Medulla oblongata (tissue), 1 donor: ENCODE results near the gene CDCA5.
"Not testable (repeated sequence)": the region's sequence is repeated elsewhere in the genome, so short reads cannot be mapped to it uniquely, and the experiment has no call there.

Experiments used
- DNase-seq: peaks from one replicate; pipeline ENCODE4 v3.0.0-alpha.2; 2015; ENCODE audit errors: extremely low spot score

The CDCA5 gene

GRCh38 chr11:65118891-65119669, 35.2 kb upstream of the CDCA5 start:
- not testable (repeated sequence) for DNase-seq

- DNase-seq: no peak
These were observed 34.4 kb upstream of the CDCA5 start for GRCh38 chr11:65118097-65118837.

- DNase-seq: peak; percentile 99
These were observed 33.6 kb upstream of the CDCA5 start, which contains the start of gene ZNHIT2 for GRCh38 chr11:65117206-65118096. Gene ZNHIT2, minus strand, starts transcription at chr11:65117701. Its CDS starts 48 bp downstream, at chr11:65117653.

GRCh38 chr11:65116370-65117205, 32.7 kb upstream of the CDCA5 start:
- DNase-seq: no peak

GRCh38 chr11:65115361-65116082, 31.7 kb upstream of the CDCA5 start:
- no peak for DNase-seq

GRCh38 chr11:65114538-65115171, 30.8 kb upstream of the CDCA5 start:
- DNase-seq: no peak

- DNase-seq: no peak
These were observed 30.0 kb upstream of the CDCA5 start for GRCh38 chr11:65113839-65114238.

- DNase-seq: no peak
These were observed 29.5 kb upstream of the CDCA5 start for GRCh38 chr11:65113361-65113756.

GRCh38 chr11:65112546-65113360, 28.9 kb upstream of the CDCA5 start:
- peak; percentile 62 for DNase-seq

- peak; percentile 98 for DNase-seq
These were observed 28.1 kb upstream of the CDCA5 start, which contains the start of gene TM7SF2 for GRCh38 chr11:65111744-65112545. Gene TM7SF2, plus strand, starts transcription at chr11:65111872. Its CDS starts 144 bp downstream, at chr11:65112016.

GRCh38 chr11:65111159-65111743, 27.4 kb upstream of the CDCA5 start:
- no peak for DNase-seq

GRCh38 chr11:65110354-65110861, 26.6 kb upstream of the CDCA5 start:
- peak; percentile 91 for DNase-seq

GRCh38 chr11:65109231-65110198, 25.7 kb upstream of the CDCA5 start:
- no peak for DNase-seq

GRCh38 chr11:65108469-65109123, 24.8 kb upstream of the CDCA5 start:
- DNase-seq: no peak

GRCh38 chr11:65107751-65108468, 24.1 kb upstream of the CDCA5 start:
- no peak for DNase-seq
